Stomach (tissue), 9 donors: ENCODE measurements around the gene ULBP1. TPM values are rescaled to one million over a fixed set of nuclear protein-coding genes. Genes with fewer than 3 reads are reported as not detected.

Source experiments
- DNase-seq, 2 donors: peaks; one replicate each; pipeline versions ENCODE4 v3.0.0 to v3.0.0-alpha.2; 2013 to 2019
- H3K27ac ChIP-seq, 5 donors: fragments of 200-600 bp in 4 of 5; sonication (generic) in 4 of 5; one replicate each; pipeline ENCODE4 v1.5.1; 2013 to 2019; ENCODE audit warnings: mild to moderate bottlenecking in 1 of 5, moderate library complexity in 1 of 5
- H3K27me3 ChIP-seq, 3 donors: fragments of 200-600 bp; sonication (generic); one replicate each; pipeline ENCODE4 v1.5.1; 2017 to 2019; ENCODE audit warnings: mixed run types in 1 of 3
- H3K36me3 ChIP-seq, 4 donors: fragments of 200-600 bp; sonication (generic); 1 replicate in 3 of 4; 2 replicates in 1 of 4; pipeline ENCODE4 v1.5.1; 2016 to 2019
- H3K4me1 ChIP-seq, 4 donors: fragments of 200-600 bp; sonication (generic); one replicate each; pipeline ENCODE4 v1.5.1; 2016 to 2019
- H3K4me3 ChIP-seq, 4 donors: fragments of 200-600 bp; sonication (generic) in 3 of 4; one replicate each; pipeline ENCODE4 v1.5.1; 2016 to 2019; ENCODE audit warnings: mild to moderate bottlenecking in 1 of 4
- H3K9me3 ChIP-seq, 4 donors: fragments of 200-600 bp; sonication (generic); one replicate each; pipeline ENCODE4 v1.5.1; 2016 to 2019
- EP300 ChIP-seq: sonication (generic); formaldehyde crosslinking; IDR thresholded peaks from one replicate; pipeline ENCODE4 v1.6.1; 2017; ENCODE audit warnings: antibody characterized with exemption
- POLR2A ChIP-seq, 4 donors: fragments of 450-650 bp; IDR thresholded peaks; one replicate each; pipeline ENCODE4 v1.6.1; 2016; ENCODE audit warnings: antibody characterized with exemption in 4 of 4, control low read depth in 2 of 4, mild to moderate bottlenecking in 1 of 4, moderate library complexity in 1 of 4
- POLR2AphosphoS5 ChIP-seq, 3 donors: sonication (generic); formaldehyde crosslinking; IDR thresholded peaks; one replicate each; pipeline ENCODE4 v1.6.1; 2016; ENCODE audit warnings: antibody characterized with exemption in 3 of 3
- WGBS, 5 donors: extraction: QIAGEN DNeasy Blood & Tissue Kit in 3 of 5; methylation state at CpG; one replicate each; pipeline versions ENCODE4 v1.1.5 to v1.1.7; 2013 to 2018; 5-methylcytosine and 5-hydroxymethylcytosine counted together
- intact Hi-C: fragments of 100-400 bp; cut with DNase I; formaldehyde crosslinking; loops from one replicate; pipeline ENCODE4 v1.15.1; 2023; ENCODE audit warnings: low total_unique reads
- polyA plus RNA-seq, 3 donors: library from polyadenylated mRNA; stranded (reverse); fragments of 200-250 nt; gene quantifications; one replicate each; pipeline ENCODE4 v1.2.3, GENCODE V29; 2013
- total RNA-seq, 5 donors: library from RNA; depleted of rRNA; stranded (reverse); fragments of >200 nt; gene quantifications; one replicate each; pipeline versions ENCODE4 v1.1.0 to v1.2.3, GENCODE V29; 2014 to 2016
- TF ChIP-seq, protein P1 (sequence below), 7 experiments: fragments of 450-650 bp in 4 of 7; fragments of 200-600 bp in 3 of 7; sonication (generic) in 3 of 7; IDR thresholded peaks; one replicate each; pipeline ENCODE4 v1.5.1; 2016 to 2019; ENCODE audit warnings: antibody characterized with exemption in 7 of 7, control low read depth in 2 of 7, mild to moderate bottlenecking in 1 of 7
- donor health status: healthy with polysubstance abuse.
- donor health status: Bipolar disorder and iron deficiency.
- donor health status: healthy.

The ULBP1 gene
- total and polyA plus RNA-seq, 8 donors = 0.03 to 1.3 TPM; not detected in 6

DNA sequence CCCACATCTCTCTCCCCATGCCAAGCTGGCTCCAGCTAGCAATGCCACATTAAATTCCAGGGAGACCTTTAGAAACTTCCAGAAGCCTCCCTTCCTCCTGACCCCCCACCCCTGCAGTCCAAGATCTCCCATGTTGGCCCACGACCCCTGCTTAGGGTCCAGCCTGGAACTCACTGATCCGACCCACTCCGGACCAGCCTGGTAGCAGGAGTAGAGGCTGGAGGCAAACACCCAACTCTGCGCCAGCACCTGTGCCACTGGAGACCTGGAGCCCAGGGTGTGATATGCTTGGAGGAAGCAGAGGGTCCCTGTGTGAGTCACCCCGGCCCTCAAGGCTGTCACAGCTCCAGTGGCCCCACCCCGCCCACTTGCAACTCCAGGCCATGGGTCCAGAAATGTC lies 3.3 kb upstream of the ULBP1 start:
- no peak overlapping the region for H3K4me3 ChIP-seq
- TF ChIP-seq EP300 (no peak), POLR2A (IDR thresholded peaks at IDR 0.05) (no peak), POLR2AphosphoS5 (IDR thresholded peaks at IDR 0.05) (no peak)
- TF ChIP-seq, protein P1, sequence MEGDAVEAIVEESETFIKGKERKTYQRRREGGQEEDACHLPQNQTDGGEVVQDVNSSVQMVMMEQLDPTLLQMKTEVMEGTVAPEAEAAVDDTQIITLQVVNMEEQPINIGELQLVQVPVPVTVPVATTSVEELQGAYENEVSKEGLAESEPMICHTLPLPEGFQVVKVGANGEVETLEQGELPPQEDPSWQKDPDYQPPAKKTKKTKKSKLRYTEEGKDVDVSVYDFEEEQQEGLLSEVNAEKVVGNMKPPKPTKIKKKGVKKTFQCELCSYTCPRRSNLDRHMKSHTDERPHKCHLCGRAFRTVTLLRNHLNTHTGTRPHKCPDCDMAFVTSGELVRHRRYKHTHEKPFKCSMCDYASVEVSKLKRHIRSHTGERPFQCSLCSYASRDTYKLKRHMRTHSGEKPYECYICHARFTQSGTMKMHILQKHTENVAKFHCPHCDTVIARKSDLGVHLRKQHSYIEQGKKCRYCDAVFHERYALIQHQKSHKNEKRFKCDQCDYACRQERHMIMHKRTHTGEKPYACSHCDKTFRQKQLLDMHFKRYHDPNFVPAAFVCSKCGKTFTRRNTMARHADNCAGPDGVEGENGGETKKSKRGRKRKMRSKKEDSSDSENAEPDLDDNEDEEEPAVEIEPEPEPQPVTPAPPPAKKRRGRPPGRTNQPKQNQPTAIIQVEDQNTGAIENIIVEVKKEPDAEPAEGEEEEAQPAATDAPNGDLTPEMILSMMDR (IDR thresholded peaks at IDR 0.05) = no peak
- H3K36me3 ChIP-seq = no peaks in the 10 kb centered on the region
- H3K4me1 ChIP-seq = peaks cover 24 to 27% (median 26%) of the 10 kb centered on the region in 4 donors
- no peak for DNase-seq
- H3K9me3 ChIP-seq = no peaks in the 10 kb centered on the region
- H3K27me3 ChIP-seq = peaks cover 3 to 100% (median 73%) of the 10 kb centered on the region in 3 donors
- no peak overlapping the region for H3K27ac ChIP-seq
- intact Hi-C loops = no loop called here
- 62 to 77% (median 67%) methylated on average over 5 to 6 of the region's 6 CpGs for WGBS, 5 donors

DNA sequence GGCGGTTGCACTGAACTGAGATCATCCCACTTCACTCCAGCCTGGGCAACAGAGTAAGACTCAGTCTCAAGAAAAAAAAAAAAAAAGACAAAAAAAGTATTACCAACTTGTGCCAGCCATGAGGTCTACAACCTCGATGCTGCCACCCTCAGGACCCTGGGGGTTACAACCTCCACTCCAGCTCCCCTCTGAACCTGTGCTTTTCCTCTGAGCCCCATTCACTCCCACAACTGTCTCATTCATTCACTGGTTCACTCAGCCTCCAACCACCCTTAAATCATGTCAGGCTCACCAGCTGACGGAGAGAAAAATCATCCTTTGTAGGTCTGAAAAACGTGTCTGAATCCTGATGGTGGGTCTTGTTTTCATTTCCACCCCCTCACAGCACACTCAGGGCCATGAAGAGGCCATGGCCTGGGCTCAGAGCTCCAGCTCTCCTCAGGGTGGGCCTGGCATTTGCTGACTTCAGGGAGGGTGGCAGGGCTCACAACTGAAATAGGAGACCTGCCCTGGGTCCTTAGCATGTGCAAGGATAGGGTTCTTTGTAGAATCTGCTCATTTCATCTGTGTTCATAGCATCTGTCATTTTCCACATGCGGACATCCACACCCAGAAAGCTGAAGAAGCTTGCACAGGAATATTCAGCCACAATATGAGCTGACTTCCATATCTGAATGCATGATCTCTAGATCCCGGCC lies 1.9 kb upstream of the ULBP1 start:
- H3K4me1 ChIP-seq = peaks cover 24 to 29% (median 27%) of the 10 kb centered on the region in 4 donors
- no peak for TF ChIP-seq EP300
- TF ChIP-seq POLR2AphosphoS5 (IDR thresholded peaks at IDR 0.05) = no peak
- TF ChIP-seq, protein P1 (IDR thresholded peaks at IDR 0.05) = no peak
- TF ChIP-seq POLR2A (IDR thresholded peaks at IDR 0.05) = no peak
- intact Hi-C loops = no loop called here
- no peaks in the 10 kb centered on the region for H3K36me3 ChIP-seq
- peaks cover 3 to 100% (median 70%) of the 10 kb centered on the region in 3 donors for H3K27me3 ChIP-seq
- H3K9me3 ChIP-seq = no peaks in the 10 kb centered on the region
- WGBS, 5 donors = 58 to 67% (median 65%) methylated on average over 6 of the region's 6 CpGs
- DNase-seq = peak in 1 of 2 donors; percentile 23
- no peak overlapping the region for H3K27ac ChIP-seq
- no peak overlapping the region for H3K4me3 ChIP-seq

DNA sequence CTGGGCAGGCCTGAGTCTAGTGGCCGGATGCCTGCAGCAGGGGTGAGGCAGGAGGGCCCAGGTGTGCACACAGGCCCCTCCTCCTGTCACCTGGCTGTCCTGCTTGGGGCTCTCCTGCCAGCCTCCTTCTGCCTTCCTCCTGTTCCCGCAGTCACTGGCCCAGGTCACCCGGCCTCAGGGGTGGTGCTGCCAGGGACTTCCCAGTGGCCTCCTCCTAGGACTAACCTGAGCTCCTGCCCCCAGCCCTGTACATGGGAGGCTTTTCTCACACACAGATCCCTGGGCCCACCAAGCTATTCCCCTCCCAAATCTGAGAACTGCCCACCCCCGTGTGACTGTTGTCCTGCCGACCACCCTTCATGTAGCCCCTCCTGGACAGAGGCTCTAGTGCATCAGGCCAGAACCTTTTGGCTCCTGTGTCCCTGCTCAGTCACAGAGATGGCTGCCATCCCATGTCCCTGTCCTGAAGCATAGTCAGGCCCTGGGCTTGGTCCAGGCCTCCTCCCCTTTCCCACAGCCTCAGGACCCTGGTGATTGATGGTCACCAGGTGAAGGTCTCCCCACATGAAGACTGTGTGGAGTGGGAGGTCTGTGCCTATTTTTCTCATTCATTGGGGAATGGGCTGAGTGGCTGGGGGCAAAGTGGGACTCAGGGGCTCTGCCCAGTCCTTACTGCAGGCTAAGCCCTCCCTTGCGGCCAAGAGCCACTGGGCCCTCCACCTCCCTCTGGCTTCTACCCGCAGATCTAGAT lies 1.1 kb upstream of the ULBP1 start:
- no peak for DNase-seq
- H3K27me3 ChIP-seq = peaks cover 3 to 100% (median 63%) of the 10 kb centered on the region in 3 donors
- H3K4me1 ChIP-seq = peaks cover 24 to 29% (median 27%) of the 10 kb centered on the region in 4 donors
- WGBS, 5 donors = 61 to 70% (median 67%) methylated on average over 7 of the region's 7 CpGs
- intact Hi-C loops = no loop called here
- H3K4me3 ChIP-seq = peak overlapping the region in 2 of 4 donors; percentile 61 to 66
- H3K36me3 ChIP-seq = no peaks in the 10 kb centered on the region
- H3K27ac ChIP-seq = no peak overlapping the region
- no peaks in the 10 kb centered on the region for H3K9me3 ChIP-seq
- TF ChIP-seq POLR2A (IDR thresholded peaks at IDR 0.05) (no peak), POLR2AphosphoS5 (IDR thresholded peaks at IDR 0.05) (no peak), EP300 (no peak)
- TF ChIP-seq, protein P1 (IDR thresholded peaks at IDR 0.05) = no peak

DNA sequence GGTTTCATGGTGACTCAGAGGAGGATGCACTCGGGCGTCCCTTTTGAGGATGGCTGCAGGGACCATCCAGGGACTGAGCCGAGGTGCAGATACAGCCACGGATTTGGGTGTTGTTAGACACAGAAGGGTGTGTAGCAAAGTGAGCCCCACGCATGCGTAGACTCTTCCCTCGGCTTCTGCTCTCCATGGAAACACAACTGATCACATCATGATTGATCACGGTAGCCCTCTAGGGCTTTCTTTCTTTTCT lies 606 bp upstream of the ULBP1 start:
- H3K9me3 ChIP-seq = no peaks in the 10 kb centered on the region
- DNase-seq = peak in 1 of 2 donors; percentile 68
- no peaks in the 10 kb centered on the region for H3K36me3 ChIP-seq
- H3K27ac ChIP-seq = no peak overlapping the region
- WGBS, 5 donors = 10 to 36% (median 15%) methylated on average over 8 of the region's 8 CpGs
- intact Hi-C loops = no loop called here
- TF ChIP-seq POLR2AphosphoS5 (IDR thresholded peaks at IDR 0.05) (no peak), EP300 (no peak)
- TF ChIP-seq, protein P1 (IDR thresholded peaks at IDR 0.05) = no peak
- peaks cover 3 to 100% (median 63%) of the 10 kb centered on the region in 3 donors for H3K27me3 ChIP-seq
- H3K4me3 ChIP-seq = peak overlapping the region; percentile 45 to 66 (median 54)
- peaks cover 24 to 29% (median 27%) of the 10 kb centered on the region in 4 donors for H3K4me1 ChIP-seq
